ENCODE results near the gene TTBK1.
"Not testable (repeated sequence)": the region's sequence is repeated elsewhere in the genome, so short reads cannot be mapped to it uniquely, and the experiment has no call there.

Gene TTBK1

GRCh38 chr6:43298565-43299337, 55.5 kb downstream of the TTBK1 start:
- no peak for TF ChIP-seq CTCF (IDR thresholded peaks at IDR 0.05; ENCODE audit: borderline replicate concordance, insufficient read depth, low read depth, low read length)
- H3K4me3 ChIP-seq (ENCODE audit: low read depth, low read length), result no peak overlapping the region

DNA sequence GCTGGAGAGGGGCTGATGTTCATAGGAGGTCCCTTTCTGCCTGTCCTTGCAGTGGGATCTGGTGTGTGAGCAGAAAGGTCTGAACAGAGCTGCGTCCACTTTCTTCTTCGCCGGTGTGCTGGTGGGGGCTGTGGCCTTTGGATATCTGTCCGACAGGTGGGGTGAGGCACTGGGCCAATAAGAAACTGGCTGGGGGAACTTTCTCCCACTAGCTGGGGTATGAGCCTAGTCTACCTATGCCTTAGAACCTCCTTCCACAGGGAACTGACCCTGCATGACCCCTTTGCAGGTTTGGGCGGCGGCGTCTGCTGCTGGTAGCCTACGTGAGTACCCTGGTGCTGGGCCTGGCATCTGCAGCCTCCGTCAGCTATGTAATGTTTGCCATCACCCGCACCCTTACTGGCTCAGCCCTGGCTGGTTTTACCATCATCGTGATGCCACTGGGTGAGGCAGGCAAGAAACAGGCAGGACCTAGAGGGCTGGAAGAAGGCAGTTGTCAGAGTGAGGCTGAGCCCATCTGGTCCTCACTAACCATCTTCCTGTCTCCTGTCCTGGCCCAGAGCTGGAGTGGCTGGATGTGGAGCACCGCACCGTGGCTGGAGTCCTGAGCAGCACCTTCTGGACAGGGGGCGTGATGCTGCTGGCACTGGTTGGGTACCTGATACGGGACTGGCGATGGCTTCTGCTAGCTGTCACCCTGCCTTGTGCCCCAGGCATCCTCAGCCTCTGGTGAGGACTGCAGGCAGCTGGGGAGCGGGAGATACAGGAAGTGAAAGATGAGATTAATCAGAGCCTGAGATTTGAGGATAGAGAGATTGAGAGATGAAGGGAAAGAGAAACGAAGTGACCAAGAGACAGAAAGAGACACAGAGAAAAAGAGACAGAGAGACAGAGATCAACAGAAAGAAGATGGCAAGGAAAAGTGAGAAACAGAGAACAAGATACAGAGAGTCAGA, 56.3 kb downstream of the TTBK1 start:
- H3K4me3 ChIP-seq (ENCODE audit: low read depth, low read length), result no peak overlapping the region

GRCh38 chr6:43301081-43301870, 58.0 kb downstream of the TTBK1 start:
- no peak for TF ChIP-seq CTCF (IDR thresholded peaks at IDR 0.05; ENCODE audit: borderline replicate concordance, insufficient read depth, low read depth, low read length)

More for the DNA sequence above, 56.3 kb downstream of the TTBK1 start:
- TF ChIP-seq CTCF (IDR thresholded peaks at IDR 0.05; ENCODE audit: borderline replicate concordance, insufficient read depth, low read depth, low read length), result no peak

GRCh38 chr6:43302126-43302525, 58.8 kb downstream of the TTBK1 start:
- H3K4me3 ChIP-seq (ENCODE audit: low read depth, low read length), result no peak overlapping the region
- no peak for TF ChIP-seq CTCF (IDR thresholded peaks at IDR 0.05; ENCODE audit: borderline replicate concordance, insufficient read depth, low read depth, low read length)

More at GRCh38 chr6:43301081-43301870, 58.0 kb downstream of the TTBK1 start:
- H3K4me3 ChIP-seq (ENCODE audit: low read depth, low read length), result no peak overlapping the region

- H3K4me3 ChIP-seq (ENCODE audit: low read depth, low read length), result not testable (repeated sequence)
Observed at GRCh38 chr6:43303006-43303405, 59.7 kb downstream of the TTBK1 start.

DNA sequence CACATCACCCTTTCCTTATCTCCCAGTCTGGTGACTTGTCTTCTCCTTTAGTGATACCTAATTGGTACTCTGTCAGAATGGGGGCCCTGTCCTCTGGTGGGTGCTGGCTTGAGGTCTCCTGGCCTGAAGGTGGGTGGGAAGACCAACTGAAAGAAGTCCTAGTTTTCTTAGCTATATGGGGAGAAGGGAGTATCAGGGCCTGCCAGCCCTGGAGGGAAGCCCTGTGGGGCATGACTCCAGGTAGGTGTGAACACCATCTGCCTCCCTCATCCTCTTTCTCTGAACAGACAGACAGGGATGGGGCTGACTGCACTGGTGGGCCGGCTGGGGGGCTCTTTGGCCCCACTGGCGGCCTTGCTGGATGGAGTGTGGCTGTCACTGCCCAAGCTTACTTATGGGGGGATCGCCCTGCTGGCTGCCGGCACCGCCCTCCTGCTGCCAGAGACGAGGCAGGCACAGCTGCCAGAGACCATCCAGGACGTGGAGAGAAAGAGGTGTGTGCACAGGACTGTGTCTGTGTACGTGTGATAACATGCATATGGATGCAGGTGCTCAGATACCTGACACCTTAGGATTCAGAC, 60.6 kb downstream of the TTBK1 start:
- H3K4me3 ChIP-seq (ENCODE audit: low read depth, low read length), result no peak overlapping the region

More for the DNA sequence above, 60.6 kb downstream of the TTBK1 start:
- no peak for TF ChIP-seq CTCF (IDR thresholded peaks at IDR 0.05; ENCODE audit: borderline replicate concordance, insufficient read depth, low read depth, low read length)
